HG03520 (cell line): Measurements from ENCODE around the gene PERCC1.

Experiments
- ATAC-seq: cut with Tn5 transposase; IDR thresholded peaks from one replicate; pipeline ENCODE4 v1.9.1; 2021; ENCODE audit warnings: mild to moderate bottlenecking, moderate library complexity; ENCODE audit not compliant: unreplicated experiment

Gene PERCC1

DNA sequence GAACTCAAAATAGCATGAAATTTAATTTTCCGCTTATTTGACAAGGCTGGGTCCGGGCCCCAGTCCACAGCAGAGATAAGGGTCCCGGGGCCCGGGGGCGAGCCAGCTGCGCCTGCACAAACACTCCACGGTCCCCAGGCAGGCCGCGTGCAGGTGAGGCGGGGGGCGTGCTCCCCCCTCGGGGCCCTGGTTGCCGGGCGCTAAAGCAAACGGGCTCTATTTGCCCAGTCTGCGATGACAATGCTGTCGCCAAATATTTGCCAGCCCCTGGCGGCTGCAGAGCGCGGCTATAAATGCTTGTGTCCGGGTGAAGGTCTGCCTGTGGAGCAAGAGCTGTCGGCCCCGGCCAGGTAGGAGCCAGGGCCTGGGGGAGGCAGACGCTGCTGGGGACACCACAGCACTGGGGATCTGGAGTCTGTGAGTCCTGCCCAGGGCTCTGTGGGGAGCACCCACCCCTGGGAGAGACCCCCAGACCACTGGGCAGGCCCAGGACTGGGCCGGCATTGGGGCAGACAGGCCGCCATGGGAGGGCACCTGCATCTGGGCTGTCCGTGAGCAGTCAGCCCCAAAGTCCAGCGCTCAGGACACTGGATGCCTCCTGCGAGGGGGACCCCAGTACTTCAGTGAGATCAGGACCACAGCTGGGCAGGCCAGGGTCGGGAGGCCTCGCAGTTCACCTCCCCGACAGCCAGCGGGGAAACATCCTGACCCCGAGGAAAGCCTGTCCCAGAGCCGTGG, at the start of gene PERCC1:
Gene PERCC1 (plus strand): TSS at position 320 of the 738 bp plus-strand sequence. CDS start 1,516 bp downstream, outside the sequence.
- no peak for ATAC-seq

DNA sequence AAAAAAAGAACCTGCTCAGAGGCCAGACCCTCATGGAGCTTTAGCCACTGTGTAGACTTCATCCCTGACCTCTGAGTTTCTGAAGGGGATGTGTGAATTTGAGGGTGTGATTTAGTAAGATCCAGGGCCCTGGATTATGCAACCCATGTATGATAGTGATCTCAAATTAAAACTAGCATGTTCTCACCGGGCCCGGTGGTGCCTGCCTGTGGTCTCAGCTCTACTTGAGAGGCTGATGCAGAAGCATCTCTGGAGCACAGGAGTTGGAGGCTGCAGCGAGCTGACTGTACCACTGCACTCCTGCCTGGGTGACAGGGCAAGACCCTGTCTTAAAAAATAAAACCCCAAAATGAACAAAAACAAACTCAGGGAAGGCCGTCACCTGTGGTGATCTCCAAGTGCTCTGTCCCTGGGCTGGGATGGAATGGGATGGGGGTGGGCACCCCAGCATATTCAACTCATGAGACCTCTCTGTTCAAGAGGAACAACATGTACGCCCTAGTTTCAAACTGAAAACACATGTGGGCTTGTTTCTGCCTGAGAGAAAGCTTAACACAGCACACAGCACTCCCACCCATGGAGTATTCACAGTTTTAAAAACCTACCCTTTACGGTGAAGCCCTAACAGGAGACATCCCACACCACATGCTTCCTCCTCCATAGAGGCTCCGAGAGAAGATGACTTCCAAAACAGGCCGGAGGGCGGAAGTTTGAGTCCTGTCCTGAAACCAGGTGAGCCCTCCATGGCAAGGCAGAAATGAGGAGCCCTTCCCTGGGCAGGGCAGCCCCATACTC, 49.1 kb upstream of the PERCC1 start:
- ATAC-seq: no peak

GRCh38 chr16:1383556-1383955, 47.3 kb upstream of the PERCC1 start:
- no peak for ATAC-seq

GRCh38 chr16:1385232-1385631, 45.6 kb upstream of the PERCC1 start:
- no peak for ATAC-seq

GRCh38 chr16:1387331-1387730, 43.5 kb upstream of the PERCC1 start:
- no peak for ATAC-seq

DNA sequence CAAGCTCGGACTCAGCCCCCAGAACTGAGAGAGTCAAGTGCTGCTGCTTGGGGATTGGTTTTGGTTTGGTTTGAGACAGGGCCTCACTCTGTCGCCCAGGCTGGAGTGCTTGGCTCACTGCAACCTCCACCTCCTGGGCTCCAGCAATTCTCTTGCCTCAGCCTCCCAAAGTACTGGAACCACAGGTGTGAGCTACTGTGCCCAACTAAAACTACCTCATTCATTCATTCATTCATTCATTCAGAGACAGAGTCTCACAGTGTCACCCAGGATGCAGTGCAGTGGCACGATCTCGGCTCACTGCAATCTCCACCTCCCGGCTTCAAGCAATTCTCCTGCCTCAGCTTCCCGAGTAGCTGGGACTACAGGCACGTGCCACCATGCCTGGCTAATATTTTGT, 41.1 kb upstream of the PERCC1 start:
- no peak for ATAC-seq

DNA sequence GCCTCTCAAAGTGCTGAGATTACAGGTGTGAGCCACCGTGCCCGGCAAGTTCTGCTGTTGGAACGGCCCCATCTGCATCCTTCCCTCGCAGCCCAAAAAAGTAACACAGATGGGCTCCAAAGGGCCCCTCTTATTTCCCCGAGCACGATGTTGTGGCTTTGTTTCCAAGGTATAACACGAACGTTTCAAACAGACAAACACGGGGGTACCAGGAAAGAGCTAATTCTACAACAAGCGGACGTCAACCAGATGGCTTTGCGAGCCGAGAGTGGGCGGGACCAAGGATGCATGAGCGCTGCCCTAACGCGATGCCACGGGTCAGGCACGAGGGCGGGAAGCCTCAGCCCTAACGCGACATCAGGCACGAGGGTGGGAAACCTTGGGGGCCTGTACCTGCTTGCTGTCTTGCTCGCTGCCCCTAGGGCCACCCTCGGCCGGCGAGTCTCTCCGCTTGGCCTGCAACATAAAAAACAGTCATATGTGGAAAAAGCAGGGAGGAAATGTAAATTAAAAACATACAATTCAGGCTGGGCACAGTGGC, 40.6 kb upstream of the PERCC1 start:
- ATAC-seq: no peak

GRCh38 chr16:1392826-1393225, 38.1 kb upstream of the PERCC1 start:
- ATAC-seq: no peak

DNA sequence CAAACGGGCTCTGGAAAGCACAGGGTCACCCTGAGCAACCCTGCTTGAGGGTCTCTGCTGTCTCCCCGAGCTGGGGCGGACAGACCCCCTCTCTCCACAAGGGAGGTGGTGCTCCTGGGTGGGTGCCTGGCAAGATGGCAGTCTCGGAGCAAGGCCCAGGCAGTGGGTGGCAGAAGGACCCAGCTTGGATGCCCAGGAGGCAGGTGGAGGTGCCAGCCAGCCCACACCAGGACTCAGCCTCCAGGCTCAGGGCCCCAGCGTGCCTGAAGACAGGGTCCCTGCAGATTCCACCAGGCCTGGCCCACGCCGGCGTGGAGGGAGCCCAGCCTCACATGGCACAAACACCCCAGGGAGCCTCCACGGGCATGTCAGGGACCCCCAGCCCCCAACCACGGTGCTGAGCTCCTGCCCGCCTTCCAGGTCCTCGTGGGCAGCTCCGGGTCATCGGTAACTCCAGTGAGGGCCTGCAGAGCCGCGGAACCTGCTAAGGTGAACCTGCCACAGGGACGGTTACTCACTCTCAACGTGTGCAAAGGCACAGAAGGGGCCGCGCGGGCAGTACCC, 37.2 kb upstream of the PERCC1 start:
- ATAC-seq: no peak

- no peak for ATAC-seq
Measured at GRCh38 chr16:1394367-1394951, 36.4 kb upstream of the PERCC1 start.

DNA sequence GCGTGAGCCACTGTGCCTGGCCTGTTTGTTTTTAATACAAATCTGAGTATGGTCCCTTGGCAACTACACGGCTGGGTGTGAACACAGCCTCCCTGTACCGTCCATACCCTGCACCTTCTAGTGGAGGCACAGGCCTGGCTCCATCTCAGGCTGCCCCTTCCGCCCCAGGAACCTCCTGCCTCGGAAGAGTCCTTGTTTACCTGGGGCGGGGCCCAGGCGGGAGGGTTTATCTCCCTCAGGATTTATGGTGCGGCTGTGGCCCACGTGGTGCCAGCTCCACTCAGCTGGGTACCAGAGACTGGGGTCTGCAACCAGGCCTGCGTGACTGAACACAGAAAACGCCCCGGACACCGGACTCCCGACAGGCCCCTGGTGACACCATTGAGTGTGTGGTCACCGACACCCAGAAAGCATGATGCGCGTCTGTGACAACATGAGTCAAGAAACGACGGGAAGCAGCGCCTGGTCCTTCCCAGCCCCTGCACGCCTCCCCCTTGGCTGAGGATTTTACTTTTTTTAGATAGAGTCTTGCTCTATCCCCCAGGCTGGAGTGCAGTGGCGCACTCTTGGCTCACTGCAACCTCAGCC, 35.3 kb upstream of the PERCC1 start:
- ATAC-seq: no peak

- no peak for ATAC-seq
Measured at GRCh38 chr16:1397779-1398178, 33.1 kb upstream of the PERCC1 start.

DNA sequence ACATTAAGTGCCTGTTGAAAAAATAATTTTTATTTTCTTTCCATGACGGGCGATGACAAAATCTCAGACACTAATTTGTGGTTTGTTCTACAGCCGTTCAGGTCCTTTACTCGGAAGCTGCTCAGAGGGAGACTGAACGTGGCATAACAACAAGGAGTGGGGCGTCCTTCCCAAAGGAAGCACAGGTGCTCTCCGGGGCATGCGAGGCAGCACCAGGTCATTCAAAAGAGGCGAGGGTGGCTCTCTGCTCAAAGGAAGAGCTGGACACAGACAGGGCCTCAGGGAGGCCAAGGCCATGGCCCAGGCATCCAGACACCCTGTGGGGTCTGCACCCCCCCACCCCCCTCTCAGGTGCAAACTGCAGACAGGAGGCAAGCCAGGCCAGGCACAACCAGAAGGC, 32.5 kb upstream of the PERCC1 start:
- no peak for ATAC-seq

DNA sequence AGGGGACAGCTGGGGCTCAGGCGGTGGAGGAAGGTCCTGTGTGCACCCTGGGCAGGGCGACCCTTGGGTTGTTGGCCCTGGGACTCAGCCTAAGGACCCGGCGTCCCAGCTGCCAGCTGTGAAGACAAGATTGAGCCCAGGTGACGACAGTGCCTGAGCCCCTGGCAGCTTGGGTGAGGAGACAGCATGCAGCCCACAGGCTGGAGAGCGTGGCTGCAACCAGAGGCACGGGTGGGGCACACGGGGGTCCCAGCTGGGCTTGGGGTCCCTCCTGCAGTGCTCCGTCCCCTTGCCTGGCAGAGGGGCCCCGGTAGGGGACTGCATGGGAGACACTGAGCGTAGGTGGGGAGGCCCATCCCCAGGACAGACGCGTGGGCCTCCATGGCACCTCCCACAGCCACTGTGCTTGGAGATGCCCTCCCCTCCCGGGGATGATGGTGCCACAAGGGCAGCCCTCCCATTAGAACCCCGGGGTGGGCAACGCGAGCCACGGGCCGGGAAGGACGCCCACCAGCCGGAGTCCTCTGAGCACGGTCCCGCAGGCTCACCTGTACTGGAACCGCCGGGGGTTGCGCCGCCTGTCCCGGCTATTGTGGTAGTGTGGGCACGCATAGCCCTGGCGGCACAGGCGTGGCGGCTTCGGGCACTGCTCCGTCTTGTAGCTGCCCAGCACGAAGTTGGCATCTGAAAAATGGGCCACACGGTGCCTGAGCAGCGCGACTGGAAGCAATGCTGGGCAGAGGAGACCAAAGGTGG, 31.9 kb upstream of the PERCC1 start:
- no peak for ATAC-seq

DNA sequence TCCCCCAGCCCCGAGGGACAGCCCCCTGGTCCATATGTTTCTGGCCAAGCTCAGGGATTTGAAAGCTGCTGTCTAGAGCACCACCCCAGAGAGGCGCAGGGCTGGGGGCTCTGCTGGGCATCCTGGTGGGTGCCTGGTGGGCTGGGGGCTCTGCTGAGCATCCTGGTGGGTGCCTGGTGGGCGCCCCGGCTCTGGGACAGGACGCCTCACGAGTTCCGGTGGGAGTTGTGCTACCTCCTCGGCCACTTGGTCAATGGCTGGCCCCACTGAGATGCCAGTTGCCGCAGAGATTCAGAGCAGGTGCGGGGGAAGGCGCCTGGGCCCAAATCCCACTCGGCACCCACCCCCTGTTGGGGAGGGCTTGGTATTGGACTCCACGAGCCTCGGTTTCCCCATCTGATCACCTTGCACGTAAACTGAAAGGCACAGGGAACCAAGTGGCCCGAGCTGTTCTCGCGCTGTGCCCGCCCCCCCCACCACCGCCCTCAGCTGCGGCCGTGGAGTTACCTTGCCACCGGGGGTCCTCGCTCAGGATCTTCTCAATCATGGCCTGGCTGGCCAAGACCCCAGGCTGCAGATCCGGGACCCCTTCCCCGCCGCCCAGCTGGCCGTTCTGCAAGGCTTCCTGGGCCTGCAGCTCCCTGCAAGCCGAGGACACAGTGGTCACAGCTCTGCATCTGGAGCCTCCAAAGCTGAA, 29.7 kb upstream of the PERCC1 start:
- ATAC-seq: no peak

GRCh38 chr16:1401758-1402154, 29.1 kb upstream of the PERCC1 start:
- ATAC-seq: no peak

- no peak for ATAC-seq
Measured at GRCh38 chr16:1403036-1403435, 27.8 kb upstream of the PERCC1 start.

DNA sequence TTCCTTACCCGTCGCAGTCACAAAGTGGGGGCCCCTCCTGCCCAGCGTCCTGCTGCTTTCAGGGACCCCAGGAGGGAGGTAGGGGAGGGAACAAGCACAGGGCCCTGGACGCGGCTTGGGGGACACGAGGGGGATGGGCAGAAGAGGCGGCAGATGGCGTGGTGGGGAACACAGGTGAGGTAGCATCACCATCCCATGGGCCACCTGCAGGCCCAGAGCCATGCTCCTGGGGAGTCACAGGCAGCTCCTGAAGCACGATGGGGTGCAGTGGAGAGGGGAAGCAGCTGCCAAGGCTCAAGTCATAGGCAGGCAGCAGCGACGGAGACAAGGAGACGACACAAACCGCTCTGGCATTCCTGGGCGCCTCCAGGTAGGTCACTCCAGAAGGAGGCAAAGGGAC, 27.1 kb upstream of the PERCC1 start:
- no peak for ATAC-seq

GRCh38 chr16:1407753-1408152, 23.1 kb upstream of the PERCC1 start:
- no peak for ATAC-seq
